ENCODE data around the gene TMC1. TPM values are rescaled to one million over a fixed set of nuclear protein-coding genes. Genes with fewer than 3 reads are reported as not detected.

The TMC1 gene
- total RNA-seq, 1 experiment from 2014 or later = 0.36 TPM

- H3K27me3 ChIP-seq (ENCODE audit: control insufficient read depth, insufficient read depth, low read length) = no peaks in the 10 kb centered on the region
- POLR2A ChIA-PET = no interaction called here
- no peak for TF ChIP-seq CTCF (IDR thresholded peaks at IDR 0.05)
- TF ChIP-seq TCF7L2 (IDR thresholded peaks at IDR 0.05; ENCODE audit: low read depth, low read length) = no peak
- no peak for TF ChIP-seq REST (IDR thresholded peaks at IDR 0.05; ENCODE audit: insufficient read depth in 1 of 2, low read depth in 2 of 2, low read length in 1 of 2)
- no peak for TF ChIP-seq POLR2AphosphoS5 (IDR thresholded peaks at IDR 0.05; ENCODE audit: low read depth, low read length)
- TF ChIP-seq SIN3A (IDR thresholded peaks at IDR 0.05; ENCODE audit: borderline replicate concordance, insufficient read depth, low read depth, low read length) = no peak
Measured at GRCh38 chr9:72826996-72827949, 305.9 kb downstream of the TMC1 start.

GRCh38 chr9:72827950-72828731, 306.7 kb downstream of the TMC1 start:
- ATAC-seq (peak; percentile 70), DNase-seq (ENCODE audit: low read depth, low spot score) (no peak)
- Histone ChIP-seq H3K27me3 (ENCODE audit: control insufficient read depth, insufficient read depth, low read length) (no peaks in the 10 kb centered on the region), H3K9me3 (ENCODE audit: control insufficient read depth, insufficient read depth, low read depth, low read length) (no peaks in the 10 kb centered on the region), H3K27ac (ENCODE audit: low read length) (no peak overlapping the region), H3K36me3 (ENCODE audit: control insufficient read depth, insufficient read depth, low read length) (no peaks in the 10 kb centered on the region), H3K4me1 (ENCODE audit: control insufficient read depth, insufficient read depth, low read length) (no peaks in the 10 kb centered on the region; the same call in 1 of the 2 replicates), H3K4me3 (ENCODE audit: low read depth in 2 of 2, low read length in 2 of 2) (no peak overlapping the region)
- in situ Hi-C loops (cut with HindIII; ENCODE audit: low pct_unique_long_range_greater_than_20kb, low sequenced_read_pairs) (no loop called here), intact Hi-C loops (cut with micrococcal nuclease; ENCODE audit: unreplicated experiment) (no loop called here)
- POLR2A ChIA-PET = no interaction called here
- TF ChIP-seq CTCF (IDR thresholded peaks at IDR 0.05) = no peak
- TF ChIP-seq SIN3A (IDR thresholded peaks at IDR 0.05; ENCODE audit: borderline replicate concordance, insufficient read depth, low read depth, low read length) = no peak
- TF ChIP-seq REST (IDR thresholded peaks at IDR 0.05; ENCODE audit: insufficient read depth in 1 of 2, low read depth in 2 of 2, low read length in 1 of 2) = no peak
- TF ChIP-seq POLR2AphosphoS5 (IDR thresholded peaks at IDR 0.05; ENCODE audit: low read depth, low read length) = no peak
- no peak for TF ChIP-seq TCF7L2 (IDR thresholded peaks at IDR 0.05; ENCODE audit: low read depth, low read length)
- BruUV-seq (replicated peaks) = no TSS peak
- CTCF ChIA-PET = no interaction called here

More at GRCh38 chr9:72826996-72827949, 305.9 kb downstream of the TMC1 start:
- no peak overlapping the region for H3K27ac ChIP-seq (ENCODE audit: low read length)
- DNase-seq (ENCODE audit: low read depth, low spot score) = no peak
- no peak for ATAC-seq
- intact Hi-C loops (cut with micrococcal nuclease; ENCODE audit: unreplicated experiment) = no loop called here
- BruUV-seq (replicated peaks) = no TSS peak
- CTCF ChIA-PET = interaction anchor here (0.6 kb wide), 2 partner anchors 13 to 139 kb away, joined by 3 to 6 read pairs; no protein-coding TSS in a partner anchor
- no peak overlapping the region for H3K4me3 ChIP-seq (ENCODE audit: low read depth in 2 of 2, low read length in 2 of 2)
- no peaks in the 10 kb centered on the region; the same call in 1 of the 2 replicates for H3K4me1 ChIP-seq (ENCODE audit: control insufficient read depth, insufficient read depth, low read length)
- no peaks in the 10 kb centered on the region for H3K9me3 ChIP-seq (ENCODE audit: control insufficient read depth, insufficient read depth, low read depth, low read length)
- in situ Hi-C loops (cut with HindIII; ENCODE audit: low pct_unique_long_range_greater_than_20kb, low sequenced_read_pairs) = no loop called here
- H3K36me3 ChIP-seq (ENCODE audit: control insufficient read depth, insufficient read depth, low read length) = no peaks in the 10 kb centered on the region

Measured in Panc1 (cell line).